HCT116 (cell line): ENCODE results near the gene FLNC. TPM values are rescaled to one million over a fixed set of nuclear protein-coding genes. Genes with fewer than 3 reads are reported as not detected.

Source experiments
- ATAC-seq: fragments of 200-7000 bp; cut with Tn5 transposase; 2 replicates; pipeline ENCODE4 v1.9.1; 2020; ENCODE audit warnings: mild to moderate bottlenecking, moderate library complexity
- BruUV-seq: library from RNA; stranded (reverse); fragments of 400-500 nt; replicated peaks from 2 replicates; lab custom pipeline; 2021; lab: Mats Ljungman, UMichigan
- CTCF ChIA-PET: fragments of 300-600 bp; sonication (Branson Sonifier 250); formaldehyde crosslinking; loops from one replicate; lab custom pipeline; 2021; ENCODE audit warnings: antibody characterized with exemption; lab: Charles Lee
- POLR2A ChIA-PET: fragments of 300-600, 350-600 bp; sonication (Branson Sonifier 250); formaldehyde crosslinking; loops from one replicate; lab custom pipeline; 2021; ENCODE audit warnings: antibody characterized with exemption; lab: Charles Lee
- RAD21 ChIA-PET, 2 experiments: fragments of 300-600 bp; sonication (Branson Sonifier 250); formaldehyde crosslinking; loops; one replicate each; lab custom pipeline; 2023; ENCODE audit warnings: low total read pairs in 2 of 2; ENCODE audit not compliant: uncharacterized antibody in 2 of 2, unreplicated experiment in 2 of 2, low non-redundant PET in 1 of 2; lab: Charles Lee
- DNase-seq: peaks from one replicate; pipeline ENCODE4 v3.0.0-alpha.2; 2010; ENCODE audit warnings: low read depth, low spot score
- H2AFZ ChIP-seq: fragments of 200-600 bp; shearing (Covaris generic), sonication (generic); 2 replicates; pipeline ENCODE4 v1.6.1; 2017; ENCODE audit warnings: low read depth, mixed run types, mixed read lengths, antibody characterized with exemption, low read length; ENCODE audit not compliant: poor library complexity, severe bottlenecking
- H3K27ac ChIP-seq: 2 replicates; pipeline ENCODE4 v1.5.1; 2012; ENCODE audit warnings: low read depth, low read length
- H3K27me3 ChIP-seq: fragments of 200-600 bp; sonication (generic); 2 replicates; pipeline ENCODE4 v1.6.1; 2016; ENCODE audit warnings: mixed run types, low read length, mixed read lengths; ENCODE audit not compliant: insufficient read depth
- H3K36me3 ChIP-seq, 2 experiments: fragments of 200-500 bp in 1 of 2; fragments of 200-600 bp in 1 of 2; sonication (Bioruptor generic) in 1 of 2; sonication (generic) in 1 of 2; 2 replicates each; pipeline versions ENCODE4 v1.5.1 to v1.6.1; 2014 to 2016; ENCODE audit warnings: low read length in 2 of 2, inconsistent platforms in 1 of 2, mixed read lengths in 1 of 2, mixed run types in 1 of 2; ENCODE audit not compliant: insufficient read depth in 2 of 2, control insufficient read depth in 1 of 2
- H3K4me1 ChIP-seq, 2 experiments: fragments of 200-600 bp in 1 of 2; sonication (generic) in 1 of 2; 2 replicates each; pipeline versions ENCODE4 v1.5.1 to v1.6.1; 2012 to 2017; ENCODE audit warnings: low read length in 2 of 2, inconsistent platforms in 1 of 2, mild to moderate bottlenecking in 1 of 2, mixed read lengths in 1 of 2, mixed run types in 1 of 2, moderate library complexity in 1 of 2; ENCODE audit not compliant: insufficient read depth in 2 of 2, control insufficient read depth in 1 of 2
- H3K4me2 ChIP-seq: fragments of 200-600 bp; sonication (generic); 2 replicates; pipeline ENCODE4 v1.6.1; 2017; ENCODE audit warnings: mixed run types, low read length, mixed read lengths
- H3K4me3 ChIP-seq, 2 experiments: fragments of 200-600 bp in 1 of 2; sonication (generic) in 1 of 2; replicated peaks in 1 of 2; 2 replicates each; pipeline ENCODE4 v1.5.1; 2011 to 2016; ENCODE audit warnings: low read length in 2 of 2, control low read depth in 1 of 2, low read depth in 1 of 2, mild to moderate bottlenecking in 1 of 2, mixed read lengths in 1 of 2, mixed run types in 1 of 2
- H3K79me2 ChIP-seq: fragments of 200-600 bp; sonication (generic); 2 replicates; pipeline ENCODE4 v1.6.1; 2017; ENCODE audit warnings: mild to moderate bottlenecking, mixed run types, low read length, moderate library complexity, mixed read lengths; ENCODE audit not compliant: insufficient read depth
- H3K9ac ChIP-seq: fragments of 200-600 bp; sonication (generic); 2 replicates; pipeline ENCODE4 v1.6.1; 2016; ENCODE audit warnings: low read length, mixed read lengths
- H3K9me2 ChIP-seq: fragments of 200-600 bp; sonication (generic), shearing (Covaris generic); 2 replicates; pipeline ENCODE4 v1.6.1; 2017; ENCODE audit warnings: mixed run types, mild to moderate bottlenecking, moderate library complexity; ENCODE audit not compliant: insufficient read depth
- H3K9me3 ChIP-seq, 2 experiments: fragments of 200-500 bp in 1 of 2; fragments of 200-600 bp in 1 of 2; sonication (Bioruptor generic) in 1 of 2; sonication (generic) in 1 of 2; 2 replicates each; pipeline ENCODE4 v1.6.1; 2014 to 2017; ENCODE audit warnings: low read length in 2 of 2, mixed read lengths in 2 of 2, inconsistent platforms in 1 of 2, low read depth in 1 of 2, mild to moderate bottlenecking in 1 of 2, mixed run types in 1 of 2, moderate library complexity in 1 of 2; ENCODE audit not compliant: control insufficient read depth in 1 of 2, insufficient read depth in 1 of 2
- H4K20me1 ChIP-seq: fragments of 200-600 bp; sonication (generic), shearing (Covaris generic); 2 replicates; pipeline ENCODE4 v1.6.1; 2017; ENCODE audit warnings: mixed run types, mild to moderate bottlenecking, moderate library complexity; ENCODE audit not compliant: insufficient read depth
- ATF3 ChIP-seq: IDR thresholded peaks from 2 replicates; pipeline ENCODE4 v1.6.1; 2012
- CEBPB ChIP-seq: IDR thresholded peaks from 2 replicates; pipeline ENCODE4 v1.6.1; 2012; ENCODE audit warnings: low read depth
- CTCF ChIP-seq, 3 experiments: fragments of 200-600 bp in 1 of 3; sonication (generic) in 1 of 3; IDR thresholded peaks in 2 of 3; conservative IDR thresholded peaks in 1 of 3; 2 replicates each; pipeline ENCODE4 v1.5.1; 2012 to 2017; ENCODE audit warnings: low read depth in 2 of 3, low read length in 2 of 3, antibody characterized with exemption in 1 of 3, borderline replicate concordance in 1 of 3, control low read depth in 1 of 3, mild to moderate bottlenecking in 1 of 3, mixed read lengths in 1 of 3, mixed run types in 1 of 3, moderate library complexity in 1 of 3; ENCODE audit not compliant: insufficient read depth in 1 of 3
- EGR1 ChIP-seq: IDR thresholded peaks from 2 replicates; pipeline ENCODE4 v1.6.1; 2012; ENCODE audit warnings: low read depth
- ELF1 ChIP-seq: IDR thresholded peaks from 2 replicates; pipeline ENCODE4 v1.6.1; 2012; ENCODE audit warnings: low read depth, borderline replicate concordance
- EZH2 ChIP-seq: fragments of 200-600 bp; sonication (generic); IDR thresholded peaks from 2 replicates; pipeline ENCODE4 v1.6.1; 2017; ENCODE audit warnings: antibody characterized with exemption, mixed run types
- EZH2phosphoT487 ChIP-seq: fragments of 200-600 bp; IDR thresholded peaks from 2 replicates; pipeline ENCODE4 v1.6.1; 2018; ENCODE audit warnings: antibody characterized with exemption, borderline replicate concordance
- FOSL1 ChIP-seq: IDR thresholded peaks from 2 replicates; pipeline ENCODE4 v1.6.1; 2012; ENCODE audit warnings: low read depth
- JUND ChIP-seq: IDR thresholded peaks from 2 replicates; pipeline ENCODE4 v1.6.1; 2012
- MAX ChIP-seq: IDR thresholded peaks from 2 replicates; pipeline ENCODE4 v1.6.1; 2012
- POLR2AphosphoS5 ChIP-seq: IDR thresholded peaks from 2 replicates; pipeline ENCODE4 v1.6.1; 2011; ENCODE audit warnings: mild to moderate bottlenecking, low read depth, low read length, moderate library complexity
- RAD21 ChIP-seq: IDR thresholded peaks from 2 replicates; pipeline ENCODE4 v1.6.1; 2012; ENCODE audit warnings: low read depth, mild to moderate bottlenecking
- REST ChIP-seq: IDR thresholded peaks from 2 replicates; pipeline ENCODE4 v1.6.1; 2012; ENCODE audit warnings: low read depth
- SIN3A ChIP-seq: IDR thresholded peaks from 2 replicates; pipeline ENCODE4 v1.6.1; 2012; ENCODE audit warnings: low read depth
- SP1 ChIP-seq: IDR thresholded peaks from 2 replicates; pipeline ENCODE4 v1.6.1; 2012; ENCODE audit warnings: low read depth
- SRF ChIP-seq: IDR thresholded peaks from 2 replicates; pipeline ENCODE4 v1.6.1; 2012; ENCODE audit warnings: low read depth
- TCF7L2 ChIP-seq: IDR thresholded peaks from 2 replicates; pipeline ENCODE4 v1.7.0; 2011; ENCODE audit warnings: borderline replicate concordance, inconsistent platforms; ENCODE audit not compliant: insufficient read depth, insufficient read length; ENCODE audit errors: extremely low read depth
- YY1 ChIP-seq: IDR thresholded peaks from 2 replicates; pipeline ENCODE4 v1.6.1; 2011; ENCODE audit warnings: low read length, low read depth, moderate library complexity, mild to moderate bottlenecking; ENCODE audit not compliant: insufficient replicate concordance; ENCODE audit errors: extremely low read depth
- ZBTB33 ChIP-seq: IDR thresholded peaks from 2 replicates; pipeline ENCODE4 v1.6.1; 2011; ENCODE audit warnings: mild to moderate bottlenecking, low read length, moderate library complexity; ENCODE audit not compliant: insufficient replicate concordance; ENCODE audit errors: extremely low read depth
- ZNF274 ChIP-seq: fragments of 200-500 bp; sonication (Bioruptor generic); IDR thresholded peaks from 2 replicates; pipeline ENCODE4 v1.6.1; 2014; ENCODE audit warnings: mild to moderate bottlenecking, low read depth, low read length, inconsistent platforms
- intact Hi-C: fragments of 100-400 bp; cut with micrococcal nuclease; formaldehyde crosslinking; loops from 2 replicates; pipeline ENCODE4 v1.10.0; 2022
- total RNA-seq: library from RNA; stranded (reverse); gene quantifications from one replicate; pipeline ENCODE4 v1.2.1, GENCODE V29; 2021; ENCODE audit not compliant: unreplicated experiment

FLNC gene
- total RNA-seq, 1 experiment from 2014 or later = 42.8 TPM

- ChIA-PET RAD21 (interaction anchor here in 1 of 2 experiments (0.6 kb wide), 1 partner anchor 163 kb away, joined by 4 read pairs; no protein-coding TSS in a partner anchor), POLR2A (no interaction called here), CTCF (interaction anchor here (0.7 to 1.2 kb wide), 2 partner anchors 58 to 442 kb away, joined by 3 to 4 read pairs; no protein-coding TSS in a partner anchor)
- Histone ChIP-seq H3K9me2 (no peaks in the 10 kb centered on the region), H3K4me3 (peak overlapping the region; percentile 48 to 66), H3K79me2 (peaks cover 16% of the 10 kb centered on the region), H3K9me3 (no peaks in the 10 kb centered on the region), H3K27me3 (no peaks in the 10 kb centered on the region), H3K27ac (peak overlapping the region; percentile 58; the same call in 1 of the 2 replicates), H3K4me2 (peak overlapping the region; percentile 98), H2AFZ (no peak overlapping the region), H4K20me1 (no peaks in the 10 kb centered on the region), H3K36me3 (peaks cover 3 to 7% of the 10 kb centered on the region in 2 experiments; a peak in 2 of 4 replicates), H3K9ac (peak overlapping the region; percentile 63), H3K4me1 (peaks cover 31 to 65% of the 10 kb centered on the region in 2 experiments)
- DNase-seq (no peak), ATAC-seq (peak; percentile 26; the same call in 1 of the 2 replicates)
- intact Hi-C loops = no loop called here
- no peak for TF ChIP-seq REST
- TF ChIP-seq YY1 = no peak
- no peak for TF ChIP-seq CEBPB
- no peak for TF ChIP-seq FOSL1
- TF ChIP-seq RAD21 = no peak
- TF ChIP-seq ZBTB33 = no peak
- no peak for TF ChIP-seq TCF7L2
- no peak for TF ChIP-seq POLR2AphosphoS5
- TF ChIP-seq SRF = no peak
- no peak for TF ChIP-seq ELF1
- no peak for TF ChIP-seq SIN3A
- no peak for TF ChIP-seq ATF3
- no peak for TF ChIP-seq ZNF274
- TF ChIP-seq JUND = no peak
- no peak for TF ChIP-seq SP1
- no peak for TF ChIP-seq MAX
- TF ChIP-seq EGR1 = no peak
- no peak for TF ChIP-seq EZH2
- TF ChIP-seq EZH2phosphoT487 = no peak
- TF ChIP-seq CTCF (IDR thresholded peaks at IDR 0.05 in 2 of 3, conservative IDR thresholded peaks at IDR 0.05 in 1 of 3; ENCODE audit: borderline replicate concordance in 1 of 3, insufficient read depth in 1 of 3, low read depth in 2 of 3, low read length in 2 of 3) = no peak
- no TSS peak for BruUV-seq
These were observed 38.5 kb downstream of the FLNC start for GRCh38 chr7:128868624-128869137.
